PC-3 (cell line): ENCODE data around the gene FAM186B. TPM values are rescaled to one million over a fixed set of nuclear protein-coding genes. Genes with fewer than 3 reads are reported as not detected.

Experiments used
- ATAC-seq: fragments of 200-7000 bp; cut with Tn5 transposase; 2 replicates; pipeline ENCODE4 v1.9.1; 2020; ENCODE audit warnings: mild to moderate bottlenecking, moderate library complexity
- BruUV-seq: library from RNA; stranded (reverse); fragments of 400-500 nt; replicated peaks from 2 replicates; lab custom pipeline; 2021; lab: Mats Ljungman, UMichigan
- CTCF ChIA-PET: fragments of 300-600 bp; sonication (Branson Sonifier 250); formaldehyde crosslinking; loops from one replicate; lab custom pipeline; 2022; ENCODE audit warnings: antibody characterized with exemption; lab: Charles Lee
- POLR2A ChIA-PET: fragments of 300-600 bp; sonication (Branson Sonifier 250); formaldehyde crosslinking; loops from one replicate; lab custom pipeline; 2022; ENCODE audit warnings: antibody characterized with exemption; ENCODE audit not compliant: unreplicated experiment; lab: Charles Lee
- DNase-seq: peaks from one replicate; pipeline ENCODE4 v3.0.0-alpha.2; 2015
- H2AFZ ChIP-seq: fragments of 300-600 bp; sonication (generic); 2 replicates; pipeline ENCODE4 v1.6.0; 2016; ENCODE audit warnings: antibody characterized with exemption, low read length
- H3F3A ChIP-seq: fragments of 300-600 bp; sonication (generic); one replicate; pipeline ENCODE4 v1.6.0; 2017; ENCODE audit warnings: antibody characterized with exemption, low read length, control low read depth, mild to moderate bottlenecking; ENCODE audit not compliant: unreplicated experiment
- H3K27ac ChIP-seq: fragments of 300-600 bp; sonication (generic); 2 replicates; pipeline ENCODE4 v1.5.1; 2016; ENCODE audit warnings: mild to moderate bottlenecking, low read length
- H3K27me3 ChIP-seq: fragments of 300-600 bp; sonication (generic); 2 replicates; pipeline ENCODE4 v1.6.1; 2016; ENCODE audit warnings: low read length, mixed read lengths
- H3K36me3 ChIP-seq: fragments of 300-600 bp; sonication (generic); 2 replicates; pipeline ENCODE4 v1.6.1; 2016; ENCODE audit warnings: low read depth, mixed run types, low read length, mixed read lengths
- H3K4me1 ChIP-seq: fragments of 300-600 bp; sonication (generic); 2 replicates; pipeline ENCODE4 v1.5.1; 2016; ENCODE audit warnings: low read length; ENCODE audit not compliant: insufficient read depth
- H3K4me2 ChIP-seq: fragments of 300-600 bp; sonication (generic); 2 replicates; pipeline ENCODE4 v1.6.0; 2016; ENCODE audit warnings: low read length
- H3K4me3 ChIP-seq: fragments of 300-600 bp; sonication (generic); 2 replicates; pipeline ENCODE4 v1.5.1; 2016; ENCODE audit warnings: mild to moderate bottlenecking, low read length, mixed read lengths
- H3K79me2 ChIP-seq: fragments of 300-600 bp; sonication (generic); 2 replicates; pipeline ENCODE4 v1.6.1; 2017; ENCODE audit warnings: low read length, mixed read lengths
- H3K9ac ChIP-seq: fragments of 300-600 bp; sonication (generic); 2 replicates; pipeline ENCODE4 v1.6.0; 2016; ENCODE audit warnings: mild to moderate bottlenecking, low read length
- H3K9me2 ChIP-seq: fragments of 300-600 bp; sonication (generic); replicated peaks from 2 replicates; pipeline ENCODE4 v1.6.1; 2016; ENCODE audit warnings: mixed run types, low read length, mixed read lengths
- H3K9me3 ChIP-seq: fragments of 300-600 bp; sonication (generic); 2 replicates; pipeline ENCODE4 v1.6.1; 2016; ENCODE audit warnings: low read length, mixed read lengths
- H4K20me1 ChIP-seq: fragments of 300-600 bp; sonication (generic); 2 replicates; pipeline ENCODE4 v1.6.1; 2016; ENCODE audit warnings: low read length, mixed read lengths
- CTCF ChIP-seq: fragments of 300-600 bp; sonication (generic); conservative IDR thresholded peaks from 2 replicates; pipeline ENCODE4 v1.5.1; 2017; ENCODE audit warnings: antibody characterized with exemption, low read depth, mild to moderate bottlenecking, low read length
- EZH2 ChIP-seq: fragments of 300-600 bp; sonication (generic); IDR thresholded peaks from one replicate; pipeline ENCODE4 v1.6.1; 2017; ENCODE audit warnings: antibody characterized with exemption, mild to moderate bottlenecking, low read length; ENCODE audit not compliant: unreplicated experiment
- EZH2phosphoT487 ChIP-seq: fragments of 300-600 bp; sonication (generic); IDR thresholded peaks from 2 replicates; pipeline ENCODE4 v1.6.1; 2018; ENCODE audit warnings: mild to moderate bottlenecking, antibody characterized with exemption, low read length, borderline replicate concordance
- intact Hi-C: fragments of 100-400 bp; cut with micrococcal nuclease; formaldehyde crosslinking; loops from 2 replicates; pipeline ENCODE4 v1.9.0; 2023
- total RNA-seq: library from RNA; depleted of rRNA; stranded (reverse); fragments of >200 nt; gene quantifications from 2 replicates; pipeline ENCODE4 v1.2.3, GENCODE V29; 2014

FAM186B gene
- total RNA-seq, 1 experiment from 2014 or later: 0.80 TPM

DNA sequence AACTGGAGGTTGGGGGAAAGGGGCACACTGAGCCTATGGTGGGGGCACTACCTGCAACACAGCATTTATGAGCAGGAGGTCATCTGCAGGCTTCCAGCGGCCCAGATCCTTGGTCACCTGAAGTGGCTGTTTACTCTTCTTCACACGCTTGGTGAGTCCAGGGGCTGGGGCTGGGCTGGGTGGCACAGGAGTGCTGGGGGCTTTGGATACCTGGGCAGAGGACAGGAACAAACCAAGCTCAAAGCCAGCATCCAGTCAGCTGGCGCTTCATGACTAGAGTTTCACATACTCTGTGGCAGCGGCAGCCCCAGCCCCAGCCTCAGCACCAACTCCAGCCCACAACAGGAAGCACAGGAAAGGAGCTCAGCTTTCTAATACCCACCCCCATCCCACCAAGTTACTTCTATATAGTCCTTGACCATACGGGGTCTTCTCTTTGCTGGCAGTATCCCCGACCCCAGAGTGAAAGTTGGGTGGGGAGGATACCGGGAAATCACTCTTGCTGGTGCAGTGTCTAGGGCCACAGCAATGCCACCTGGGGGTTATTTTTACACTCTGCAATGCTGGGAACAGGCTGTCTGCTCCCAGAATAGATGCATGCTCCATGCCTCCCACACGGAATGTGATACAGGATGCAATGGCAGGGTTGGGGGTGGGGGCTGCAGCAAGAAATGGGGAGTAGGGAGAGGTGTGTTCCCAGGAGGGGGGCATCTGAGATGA, 40.6 kb downstream of the FAM186B start:
- CTCF ChIA-PET: no interaction called here
- Histone ChIP-seq H3K27ac (no peak overlapping the region), H3K9ac (no peak overlapping the region), H3K27me3 (no peaks in the 10 kb centered on the region), H3K36me3 (peaks cover 20% of the 10 kb centered on the region), H3K4me2 (no peak overlapping the region), H2AFZ (no peak overlapping the region), H3K79me2 (peaks cover 44% of the 10 kb centered on the region), H3K9me3 (no peaks in the 10 kb centered on the region), H3K4me3 (no peak overlapping the region), H4K20me1 (0 out of 2 replicates have a peak, but pooled peaks cover 6% of the 10 kb centered on the region), H3K4me1 (peaks cover 13% of the 10 kb centered on the region; the same call in 1 of the 2 replicates), H3K9me2 (no peaks in the 10 kb centered on the region), H3F3A (no peaks in the 10 kb centered on the region)
- TF ChIP-seq CTCF (no peak), EZH2phosphoT487 (no peak)
- DNase-seq (no peak), ATAC-seq (no peak)
- intact Hi-C loops: no loop called here
- BruUV-seq: no TSS peak
- POLR2A ChIA-PET: no interaction called here

GRCh38 chr12:49563951-49564685, 41.3 kb downstream of the FAM186B start:
- Histone ChIP-seq H3F3A (no peaks in the 10 kb centered on the region), H2AFZ (no peak overlapping the region), H4K20me1 (0 out of 2 replicates have a peak, but pooled peaks cover 6% of the 10 kb centered on the region), H3K9ac (no peak overlapping the region), H3K36me3 (peaks cover 20% of the 10 kb centered on the region), H3K27me3 (no peaks in the 10 kb centered on the region), H3K9me2 (no peaks in the 10 kb centered on the region), H3K27ac (no peak overlapping the region), H3K4me1 (peaks cover 12% of the 10 kb centered on the region; the same call in 1 of the 2 replicates), H3K4me3 (no peak overlapping the region), H3K79me2 (peaks cover 37% of the 10 kb centered on the region), H3K4me2 (no peak overlapping the region), H3K9me3 (no peaks in the 10 kb centered on the region)
- DNase-seq: no peak
- intact Hi-C loops: no loop called here
- TF ChIP-seq CTCF: no peak
- TF ChIP-seq EZH2: no peak
- no peak for TF ChIP-seq EZH2phosphoT487
- CTCF ChIA-PET: interaction anchor here (0.7 kb wide), 1 partner anchor 10 kb away, joined by 3 read pairs; no protein-coding TSS in a partner anchor
- no TSS peak for BruUV-seq
- POLR2A ChIA-PET: no interaction called here
- no peak for ATAC-seq

DNA sequence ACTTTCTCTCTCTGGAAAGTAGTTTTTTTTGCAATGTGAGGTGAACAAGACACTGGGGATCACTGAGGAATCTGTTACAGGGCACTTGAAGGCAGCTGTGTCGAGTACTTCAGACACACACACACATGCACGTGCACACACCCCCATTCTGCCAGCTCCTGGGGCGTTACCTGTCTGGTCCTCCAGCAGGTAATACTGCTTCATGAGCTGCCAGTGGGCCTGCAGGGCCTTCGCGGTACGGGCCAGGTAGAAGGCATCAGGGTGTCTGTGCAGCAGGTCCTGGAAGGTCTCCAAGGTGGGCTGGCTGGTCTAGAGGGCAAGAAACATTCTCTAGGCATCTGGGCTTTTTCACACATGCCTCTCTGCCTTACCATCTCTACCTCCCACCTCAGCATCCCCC, 42.6 kb downstream of the FAM186B start:
- Histone ChIP-seq H3K4me3 (no peak overlapping the region), H3K79me2 (peaks cover 26% of the 10 kb centered on the region), H3K36me3 (peaks cover 20% of the 10 kb centered on the region), H3K4me1 (peaks cover 9% of the 10 kb centered on the region; the same call in 1 of the 2 replicates), H3K27ac (no peak overlapping the region), H3K4me2 (no peak overlapping the region), H3K27me3 (no peaks in the 10 kb centered on the region), H3F3A (no peaks in the 10 kb centered on the region), H4K20me1 (0 out of 2 replicates have a peak, but pooled peaks cover 6% of the 10 kb centered on the region), H2AFZ (no peak overlapping the region), H3K9me3 (no peaks in the 10 kb centered on the region), H3K9me2 (no peaks in the 10 kb centered on the region), H3K9ac (no peak overlapping the region)
- no peak for ATAC-seq
- intact Hi-C loops: no loop called here
- no peak for DNase-seq
- ChIA-PET CTCF (no interaction called here), POLR2A (no interaction called here)
- BruUV-seq: no TSS peak
- TF ChIP-seq EZH2phosphoT487 (no peak), CTCF (no peak), EZH2 (no peak)
